ENCODE measurements around the gene CYP2U1.
"Not testable (repeated sequence)": the region's sequence is repeated elsewhere in the genome, so short reads cannot be mapped to it uniquely, and the experiment has no call there.

CYP2U1 gene

DNA sequence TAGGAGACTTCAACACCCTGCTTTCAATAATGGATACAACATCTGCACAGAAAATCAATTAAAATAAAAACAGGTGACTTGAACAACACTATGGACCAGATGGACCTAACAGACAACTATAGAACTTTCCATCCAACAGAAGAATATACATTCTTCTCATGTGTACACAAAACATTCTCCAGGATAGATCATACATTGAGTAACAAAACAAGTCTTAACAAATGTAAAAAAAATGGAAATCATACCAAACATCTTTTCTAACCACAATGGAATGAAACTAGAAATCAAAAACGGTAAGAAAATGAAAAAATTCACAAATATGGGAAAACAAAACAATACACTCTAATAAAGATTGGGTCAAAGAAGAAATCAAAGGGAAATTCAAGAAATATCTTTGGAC, 24.7 kb downstream of the CYP2U1 start:
- H3K27ac ChIP-seq: no peak overlapping the region
- TF ChIP-seq, protein P1, sequence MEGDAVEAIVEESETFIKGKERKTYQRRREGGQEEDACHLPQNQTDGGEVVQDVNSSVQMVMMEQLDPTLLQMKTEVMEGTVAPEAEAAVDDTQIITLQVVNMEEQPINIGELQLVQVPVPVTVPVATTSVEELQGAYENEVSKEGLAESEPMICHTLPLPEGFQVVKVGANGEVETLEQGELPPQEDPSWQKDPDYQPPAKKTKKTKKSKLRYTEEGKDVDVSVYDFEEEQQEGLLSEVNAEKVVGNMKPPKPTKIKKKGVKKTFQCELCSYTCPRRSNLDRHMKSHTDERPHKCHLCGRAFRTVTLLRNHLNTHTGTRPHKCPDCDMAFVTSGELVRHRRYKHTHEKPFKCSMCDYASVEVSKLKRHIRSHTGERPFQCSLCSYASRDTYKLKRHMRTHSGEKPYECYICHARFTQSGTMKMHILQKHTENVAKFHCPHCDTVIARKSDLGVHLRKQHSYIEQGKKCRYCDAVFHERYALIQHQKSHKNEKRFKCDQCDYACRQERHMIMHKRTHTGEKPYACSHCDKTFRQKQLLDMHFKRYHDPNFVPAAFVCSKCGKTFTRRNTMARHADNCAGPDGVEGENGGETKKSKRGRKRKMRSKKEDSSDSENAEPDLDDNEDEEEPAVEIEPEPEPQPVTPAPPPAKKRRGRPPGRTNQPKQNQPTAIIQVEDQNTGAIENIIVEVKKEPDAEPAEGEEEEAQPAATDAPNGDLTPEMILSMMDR (conservative IDR thresholded peaks at IDR 0.05): no peak

DNA sequence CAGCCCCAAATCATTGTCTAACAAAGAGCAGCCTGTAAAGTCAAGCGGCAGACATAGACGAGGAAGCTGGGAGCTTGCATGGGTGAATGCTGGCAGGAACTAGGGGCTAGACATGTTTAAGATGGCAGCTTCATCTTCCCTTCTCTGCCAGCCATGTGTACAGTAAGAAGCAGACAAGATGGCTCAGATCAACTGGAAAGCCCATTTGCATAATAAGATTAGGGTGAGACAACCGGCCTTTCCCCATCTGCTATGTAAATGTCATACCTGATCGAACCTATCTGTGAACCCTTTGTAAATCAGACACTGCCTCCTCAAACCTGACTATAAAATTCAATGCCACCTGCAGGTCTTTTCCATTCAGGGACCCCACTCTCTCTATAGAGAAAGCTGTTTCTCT, 35.6 kb downstream of the CYP2U1 start:
- TF ChIP-seq, protein P1 (conservative IDR thresholded peaks at IDR 0.05): no peak

DNA sequence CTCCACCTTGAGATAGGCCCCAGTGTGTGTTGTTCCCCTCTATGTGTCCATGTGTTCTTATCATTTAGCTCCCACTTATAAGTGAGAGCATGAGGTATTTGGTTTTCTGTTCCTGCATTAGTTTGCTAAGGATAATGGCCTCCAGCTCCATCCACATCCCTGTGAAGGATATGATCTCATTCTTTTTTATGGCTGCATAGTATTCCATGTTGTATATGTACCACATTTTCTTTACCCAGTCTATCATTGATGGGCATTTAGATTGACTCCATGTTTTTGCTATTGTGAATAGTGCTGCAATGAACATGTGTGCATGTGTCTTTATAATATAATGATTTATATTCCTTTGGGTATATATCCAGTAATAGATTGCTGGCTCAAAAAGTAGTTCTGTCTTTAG, 36.2 kb downstream of the CYP2U1 start:
- not testable (repeated sequence) for H3K27ac ChIP-seq

More for the DNA sequence above, 35.6 kb downstream of the CYP2U1 start:
- no peak overlapping the region for H3K27ac ChIP-seq

DNA sequence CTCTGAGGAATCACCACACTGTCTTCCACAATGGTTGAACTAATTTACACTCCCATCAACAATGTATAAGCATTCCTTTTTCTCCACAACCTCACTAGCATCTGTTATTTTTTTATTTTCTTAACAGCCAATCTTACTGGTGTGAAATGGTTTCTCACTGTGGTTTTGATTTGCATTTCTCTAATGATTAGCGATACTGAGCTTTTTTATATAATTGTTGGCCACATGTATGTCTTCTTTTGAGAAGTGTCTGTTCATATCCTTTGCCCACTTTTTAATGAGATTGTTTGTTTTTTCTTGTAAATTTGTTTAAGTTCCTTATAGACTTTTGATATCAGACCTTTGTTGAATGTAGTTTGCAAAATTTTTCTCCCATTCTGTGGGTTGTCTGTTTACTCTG, 36.6 kb downstream of the CYP2U1 start:
- not testable (repeated sequence) for H3K27ac ChIP-seq

DNA sequence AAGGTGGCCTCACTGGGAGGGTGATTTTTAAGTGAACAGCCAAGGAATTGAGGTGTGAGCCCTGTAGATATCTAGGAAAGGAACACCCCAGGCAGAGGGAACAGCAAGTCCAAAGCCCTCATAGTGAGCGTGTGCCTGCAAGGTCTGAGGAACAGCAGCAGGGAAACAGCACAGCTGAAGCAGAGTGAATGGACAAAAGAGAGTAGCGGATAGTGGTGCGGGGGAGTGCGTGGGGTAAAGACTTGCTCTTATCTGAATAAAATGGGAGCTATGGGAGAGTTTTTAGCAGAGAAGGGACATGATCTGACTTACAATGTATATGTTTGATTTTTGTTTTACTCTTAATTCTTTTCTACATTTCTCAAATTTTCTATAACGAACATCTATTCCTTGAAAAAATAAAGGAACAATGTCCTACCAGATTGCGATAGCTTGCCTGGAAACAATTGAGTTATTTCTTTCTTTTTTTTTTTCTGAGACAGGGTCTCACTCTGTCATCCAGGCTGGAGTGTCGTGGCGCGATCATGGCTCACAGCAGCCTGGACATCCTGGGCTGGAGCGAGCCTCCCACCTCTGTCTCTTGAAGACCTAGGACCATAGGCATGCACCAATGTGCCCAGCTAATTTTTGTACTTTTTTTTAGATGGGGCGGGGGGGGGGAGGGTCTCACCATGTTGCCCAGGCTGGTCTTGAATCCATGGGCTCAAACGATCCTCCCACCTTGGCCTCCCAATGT, 38.9 kb downstream of the CYP2U1 start:
- H3K27ac ChIP-seq: no peak overlapping the region
- TF ChIP-seq, protein P1 (conservative IDR thresholded peaks at IDR 0.05): no peak

DNA sequence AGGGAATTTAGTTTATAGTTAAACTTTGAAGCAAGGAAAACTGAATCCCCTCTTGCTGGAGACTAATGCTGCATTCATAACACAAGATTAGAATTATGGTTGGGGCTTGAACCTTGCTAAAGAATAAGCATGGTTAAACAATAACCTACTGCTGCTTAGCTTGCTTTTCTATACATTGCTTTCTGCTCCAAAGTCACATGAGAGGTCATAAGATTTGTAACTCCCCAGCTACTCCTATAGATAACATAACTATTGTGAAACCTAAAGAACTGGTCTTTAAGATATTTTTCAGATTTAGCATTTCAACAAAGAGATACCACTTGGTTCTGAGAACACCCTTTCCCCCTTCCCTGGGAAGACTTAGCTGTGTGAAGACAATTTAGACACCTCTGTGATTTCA, 41.3 kb downstream of the CYP2U1 start:
- TF ChIP-seq, protein P1 (conservative IDR thresholded peaks at IDR 0.05): no peak
- no peak overlapping the region for H3K27ac ChIP-seq

DNA sequence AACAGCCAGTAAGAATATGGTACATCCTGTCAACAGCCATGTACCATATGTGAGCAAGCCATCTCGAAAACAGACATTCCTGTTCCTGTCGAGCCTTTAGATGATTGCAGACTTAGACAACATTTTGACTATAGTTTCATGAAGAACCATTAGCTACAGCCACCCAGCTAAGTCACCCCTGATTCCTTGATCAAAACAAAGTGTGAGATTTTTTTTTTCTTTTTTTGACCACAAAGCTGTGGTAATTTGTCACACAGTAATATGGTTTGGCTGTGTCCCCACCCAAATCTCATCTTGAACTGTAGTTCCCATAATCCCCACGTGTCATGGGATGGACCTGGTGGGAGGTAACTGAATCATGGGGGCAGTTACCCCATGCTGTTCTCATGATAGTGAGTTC, 43.2 kb downstream of the CYP2U1 start:
- TF ChIP-seq, protein P1 (conservative IDR thresholded peaks at IDR 0.05): no peak
- H3K27ac ChIP-seq: no peak overlapping the region

DNA sequence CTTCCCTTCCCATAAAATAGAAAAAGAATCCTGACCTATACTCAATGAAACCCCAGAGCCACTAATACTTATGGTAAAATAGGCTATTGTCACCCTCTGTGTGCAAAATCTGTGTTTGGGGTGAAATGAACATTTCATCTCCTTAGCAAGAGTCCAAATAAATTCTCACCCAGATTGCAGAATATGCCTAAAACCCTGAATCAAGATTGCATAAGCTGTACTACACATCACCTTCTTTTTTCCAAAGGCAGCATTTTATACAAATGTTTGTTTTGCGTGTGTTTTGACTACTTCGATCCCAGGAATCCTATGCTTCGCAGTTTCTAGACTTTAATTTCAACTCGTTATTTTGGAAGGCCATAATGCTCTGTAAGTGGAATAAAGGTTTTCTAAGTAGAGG, 46.1 kb downstream of the CYP2U1 start:
- H3K27ac ChIP-seq: no peak overlapping the region
- TF ChIP-seq, protein P1 (conservative IDR thresholded peaks at IDR 0.05): no peak

Data from VCaP (cell line).